ENCODE data around the gene MRPL4.
"Not testable (repeated sequence)": the region's sequence is repeated elsewhere in the genome, so short reads cannot be mapped to it uniquely, and the experiment has no call there.

MRPL4 gene

DNA sequence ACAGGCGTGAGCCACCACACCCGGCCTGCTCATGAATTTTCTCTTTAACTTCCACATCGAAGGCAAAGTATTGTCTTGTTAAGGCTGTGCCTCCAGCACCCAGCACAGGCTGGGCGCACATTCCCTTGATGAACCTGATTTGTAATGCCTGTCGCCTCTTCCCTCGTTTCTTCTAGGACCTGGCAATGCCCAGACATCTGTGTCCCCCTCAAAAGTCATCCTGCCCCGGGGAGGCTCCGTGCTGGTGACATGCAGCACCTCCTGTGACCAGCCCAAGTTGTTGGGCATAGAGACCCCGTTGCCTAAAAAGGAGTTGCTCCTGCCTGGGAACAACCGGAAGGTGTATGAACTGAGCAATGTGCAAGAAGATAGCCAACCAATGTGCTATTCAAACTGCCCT is 22.6 kb downstream of the MRPL4 start:
- H3K36me3 ChIP-seq (ENCODE audit: control insufficient read depth, insufficient read depth, low read length) = no peaks in the 10 kb centered on the region
- H3K27ac ChIP-seq (ENCODE audit: insufficient read depth, low read depth, low read length, poor library complexity, severe bottlenecking) = no peak overlapping the region
- no peaks in the 10 kb centered on the region for H3K9me3 ChIP-seq (ENCODE audit: control insufficient read depth, low read length)
- H3K27me3 ChIP-seq (ENCODE audit: control insufficient read depth, insufficient read depth, low read length, poor library complexity, severe bottlenecking) = peaks cover 32% of the 10 kb centered on the region
- H3K4me1 ChIP-seq (ENCODE audit: control insufficient read depth, insufficient read depth, low read length) = no peaks in the 10 kb centered on the region
- no peak overlapping the region for H3K4me3 ChIP-seq (ENCODE audit: insufficient read depth, low read depth, low read length)
- 90 to 92% methylated on average over 10 of the region's 10 CpGs for WGBS, 2 experiments

DNA sequence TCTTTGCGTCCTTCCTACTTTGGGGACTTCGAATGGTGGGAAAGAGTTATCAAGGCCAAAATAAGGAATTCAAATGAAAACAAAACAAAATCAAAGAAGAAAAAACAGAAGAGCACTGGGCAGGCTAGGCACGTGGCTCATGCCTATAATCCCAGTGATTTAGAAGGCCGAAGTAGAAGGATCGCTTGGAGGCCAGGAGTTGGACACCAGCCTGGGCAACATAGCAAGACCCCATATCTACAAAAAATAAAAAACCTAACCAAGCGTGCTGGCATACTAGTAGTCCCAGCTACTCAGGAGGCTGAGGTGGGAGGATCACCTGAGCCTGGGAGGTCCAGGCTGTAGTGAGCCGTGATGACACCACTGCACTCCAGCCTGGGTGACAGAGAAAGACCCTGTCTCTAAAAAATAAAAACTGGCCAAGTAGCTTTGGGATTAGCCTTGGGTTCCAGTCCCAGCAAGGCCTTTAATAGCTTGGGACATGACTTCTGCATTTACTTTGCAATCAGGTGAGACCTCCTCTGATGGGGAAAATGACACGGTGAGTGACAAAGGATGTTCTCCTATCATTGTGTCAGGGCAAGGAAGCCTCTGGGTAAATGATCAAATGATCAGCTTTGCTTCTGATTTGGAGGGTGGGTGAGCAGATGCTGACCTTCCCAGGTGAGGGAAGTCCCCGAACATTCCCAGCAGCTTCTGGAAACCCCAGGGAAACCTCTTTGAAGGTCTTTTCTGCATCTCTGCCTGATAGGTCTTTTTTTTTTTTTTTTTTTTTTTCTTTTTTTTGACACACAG is 26.0 kb downstream of the MRPL4 start:
- 93% methylated on average over 8 to 9 of the region's 9 CpGs for WGBS, 2 experiments
- H3K27me3 ChIP-seq (ENCODE audit: control insufficient read depth, insufficient read depth, low read length, poor library complexity, severe bottlenecking) = no peaks in the 10 kb centered on the region
- no peaks in the 10 kb centered on the region for H3K9me3 ChIP-seq (ENCODE audit: control insufficient read depth, low read length)
- no peaks in the 10 kb centered on the region for H3K36me3 ChIP-seq (ENCODE audit: control insufficient read depth, insufficient read depth, low read length)
- H3K27ac ChIP-seq (ENCODE audit: insufficient read depth, low read depth, low read length, poor library complexity, severe bottlenecking) = no peak overlapping the region
- H3K4me3 ChIP-seq (ENCODE audit: insufficient read depth, low read depth, low read length) = no peak overlapping the region
- H3K4me1 ChIP-seq (ENCODE audit: control insufficient read depth, insufficient read depth, low read length) = no peaks in the 10 kb centered on the region

DNA sequence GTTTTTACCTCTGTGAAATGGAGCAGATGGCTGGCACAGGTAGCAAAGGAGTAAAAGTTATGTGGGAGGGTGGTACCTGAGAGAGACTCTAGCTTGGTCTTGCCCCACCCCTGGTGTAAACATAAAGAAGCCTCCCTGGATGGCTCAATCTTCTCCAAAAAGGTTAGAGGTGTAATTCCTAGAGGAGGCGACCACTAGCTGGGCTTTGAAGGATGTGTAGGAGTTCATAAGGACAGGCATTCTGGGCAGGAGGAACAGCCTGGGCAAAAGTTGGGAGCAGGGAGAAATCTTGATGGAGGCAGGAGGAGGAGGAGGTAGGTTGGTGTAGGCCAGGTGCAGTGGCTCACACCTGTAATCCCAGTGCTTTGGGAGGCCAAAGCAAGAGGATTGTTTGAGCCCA is 26.9 kb downstream of the MRPL4 start:
- Histone ChIP-seq H3K9me3 (ENCODE audit: control insufficient read depth, low read length) (no peaks in the 10 kb centered on the region), H3K4me1 (ENCODE audit: control insufficient read depth, insufficient read depth, low read length) (no peaks in the 10 kb centered on the region), H3K4me3 (ENCODE audit: insufficient read depth, low read depth, low read length) (no peak overlapping the region), H3K36me3 (ENCODE audit: control insufficient read depth, insufficient read depth, low read length) (no peaks in the 10 kb centered on the region), H3K27ac (ENCODE audit: insufficient read depth, low read depth, low read length, poor library complexity, severe bottlenecking) (no peak overlapping the region), H3K27me3 (ENCODE audit: control insufficient read depth, insufficient read depth, low read length, poor library complexity, severe bottlenecking) (no peaks in the 10 kb centered on the region)
- whole genome bisulfite sequencing, 2 experiments = 91 to 94% methylated on average over 1 of the region's 1 CpG

DNA sequence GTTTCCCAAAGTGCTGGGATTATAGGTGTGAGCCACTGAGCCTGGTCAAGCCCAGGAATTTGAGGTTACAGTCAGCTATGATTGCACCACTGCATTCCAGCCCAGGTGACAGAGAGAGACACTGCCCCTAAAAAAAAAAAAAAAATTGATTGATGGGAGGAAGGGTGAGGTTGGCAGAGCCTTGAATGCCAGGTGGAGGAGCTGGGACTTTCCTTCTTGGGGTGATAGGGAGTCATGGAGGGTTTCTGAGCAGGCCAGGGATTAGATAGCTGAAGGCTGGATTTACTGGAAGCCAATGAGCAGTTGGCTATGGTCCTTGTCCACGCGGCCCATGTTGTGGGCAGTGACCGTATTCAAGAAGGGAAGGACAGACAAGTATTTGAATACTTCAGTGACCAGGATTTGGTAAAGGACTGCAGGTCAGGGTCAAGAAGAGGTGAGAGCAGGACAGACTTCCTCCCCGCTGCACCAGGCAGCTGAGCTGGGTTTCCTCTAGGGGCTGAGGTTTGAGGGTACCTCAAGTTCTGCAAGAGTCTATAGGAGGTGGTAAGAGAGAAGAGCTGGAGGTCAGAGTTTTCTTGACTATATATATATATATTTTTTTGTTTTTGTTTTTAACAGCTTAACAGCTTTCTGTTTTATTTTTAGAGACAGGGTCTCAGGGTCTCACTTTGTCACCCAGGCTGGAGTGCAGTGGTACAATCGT is 27.9 kb downstream of the MRPL4 start:
- H3K36me3 ChIP-seq (ENCODE audit: control insufficient read depth, insufficient read depth, low read length) = no peaks in the 10 kb centered on the region
- WGBS, 2 experiments = 88 to 91% methylated on average over 5 of the region's 5 CpGs
- H3K4me3 ChIP-seq (ENCODE audit: insufficient read depth, low read depth, low read length) = no peak overlapping the region
- no peak overlapping the region for H3K27ac ChIP-seq (ENCODE audit: insufficient read depth, low read depth, low read length, poor library complexity, severe bottlenecking)
- no peaks in the 10 kb centered on the region for H3K9me3 ChIP-seq (ENCODE audit: control insufficient read depth, low read length)
- H3K4me1 ChIP-seq (ENCODE audit: control insufficient read depth, insufficient read depth, low read length) = no peaks in the 10 kb centered on the region
- no peaks in the 10 kb centered on the region for H3K27me3 ChIP-seq (ENCODE audit: control insufficient read depth, insufficient read depth, low read length, poor library complexity, severe bottlenecking)

DNA sequence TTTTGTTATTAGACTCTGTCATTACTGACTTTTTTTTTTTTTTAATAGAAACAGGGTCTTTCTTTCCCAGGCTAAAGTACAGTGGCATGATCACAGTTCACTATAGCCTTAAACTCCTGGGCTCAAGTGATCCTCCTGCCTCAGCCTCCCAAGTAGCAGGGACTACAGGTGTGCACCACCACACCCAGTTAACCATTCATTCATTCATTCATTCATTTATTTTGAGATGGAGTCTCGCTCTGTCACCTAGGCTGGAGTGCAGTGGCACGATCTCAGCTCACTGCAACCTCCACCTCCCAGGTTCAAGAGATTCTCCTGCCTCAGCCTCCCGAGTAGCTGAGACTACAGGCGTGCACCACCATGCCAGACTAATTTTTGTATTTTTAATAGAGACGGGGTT is 30.0 kb downstream of the MRPL4 start:
- H3K9me3 ChIP-seq (ENCODE audit: control insufficient read depth, low read length); H3K4me3 ChIP-seq (ENCODE audit: insufficient read depth, low read depth, low read length); H3K27ac ChIP-seq (ENCODE audit: insufficient read depth, low read depth, low read length, poor library complexity, severe bottlenecking); H3K36me3 ChIP-seq (ENCODE audit: control insufficient read depth, insufficient read depth, low read length); H3K4me1 ChIP-seq (ENCODE audit: control insufficient read depth, insufficient read depth, low read length): not testable (repeated sequence)
- WGBS, 2 experiments = 89 to 92% methylated on average over 5 of the region's 5 CpGs
- peaks cover 13% of the 10 kb centered on the region for H3K27me3 ChIP-seq (ENCODE audit: control insufficient read depth, insufficient read depth, low read length, poor library complexity, severe bottlenecking)

DNA sequence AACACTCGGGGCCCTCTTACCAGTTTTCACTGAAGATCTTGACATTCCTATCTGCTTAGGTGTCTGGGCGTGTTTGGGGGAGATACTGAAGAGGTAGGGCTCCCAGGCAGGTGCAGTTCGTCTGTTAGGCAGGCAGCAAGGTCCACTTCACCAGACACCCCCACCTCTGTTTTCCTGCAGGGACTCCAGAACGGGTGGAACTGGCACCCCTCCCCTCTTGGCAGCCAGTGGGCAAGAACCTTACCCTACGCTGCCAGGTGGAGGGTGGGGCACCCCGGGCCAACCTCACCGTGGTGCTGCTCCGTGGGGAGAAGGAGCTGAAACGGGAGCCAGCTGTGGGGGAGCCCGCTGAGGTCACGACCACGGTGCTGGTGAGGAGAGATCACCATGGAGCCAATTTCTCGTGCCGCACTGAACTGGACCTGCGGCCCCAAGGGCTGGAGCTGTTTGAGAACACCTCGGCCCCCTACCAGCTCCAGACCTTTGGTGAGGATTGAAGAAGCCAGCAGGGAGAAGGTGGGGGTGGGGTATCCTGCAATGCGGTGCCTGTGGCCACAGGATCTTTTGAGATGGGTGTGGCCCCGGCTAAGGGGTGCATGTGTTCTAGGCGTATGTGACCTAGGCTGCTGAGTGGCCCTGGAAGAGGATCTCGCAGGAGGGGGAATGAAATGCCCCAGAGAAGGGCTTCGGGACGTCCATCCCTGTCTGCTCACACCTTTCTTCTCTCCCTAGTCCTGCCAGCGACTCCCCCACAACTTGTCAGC is 31.5 kb downstream of the MRPL4 start:
- no peaks in the 10 kb centered on the region for H3K36me3 ChIP-seq (ENCODE audit: control insufficient read depth, insufficient read depth, low read length)
- WGBS, 2 experiments = 84 to 87% methylated on average over 23 of the region's 23 CpGs

DNA sequence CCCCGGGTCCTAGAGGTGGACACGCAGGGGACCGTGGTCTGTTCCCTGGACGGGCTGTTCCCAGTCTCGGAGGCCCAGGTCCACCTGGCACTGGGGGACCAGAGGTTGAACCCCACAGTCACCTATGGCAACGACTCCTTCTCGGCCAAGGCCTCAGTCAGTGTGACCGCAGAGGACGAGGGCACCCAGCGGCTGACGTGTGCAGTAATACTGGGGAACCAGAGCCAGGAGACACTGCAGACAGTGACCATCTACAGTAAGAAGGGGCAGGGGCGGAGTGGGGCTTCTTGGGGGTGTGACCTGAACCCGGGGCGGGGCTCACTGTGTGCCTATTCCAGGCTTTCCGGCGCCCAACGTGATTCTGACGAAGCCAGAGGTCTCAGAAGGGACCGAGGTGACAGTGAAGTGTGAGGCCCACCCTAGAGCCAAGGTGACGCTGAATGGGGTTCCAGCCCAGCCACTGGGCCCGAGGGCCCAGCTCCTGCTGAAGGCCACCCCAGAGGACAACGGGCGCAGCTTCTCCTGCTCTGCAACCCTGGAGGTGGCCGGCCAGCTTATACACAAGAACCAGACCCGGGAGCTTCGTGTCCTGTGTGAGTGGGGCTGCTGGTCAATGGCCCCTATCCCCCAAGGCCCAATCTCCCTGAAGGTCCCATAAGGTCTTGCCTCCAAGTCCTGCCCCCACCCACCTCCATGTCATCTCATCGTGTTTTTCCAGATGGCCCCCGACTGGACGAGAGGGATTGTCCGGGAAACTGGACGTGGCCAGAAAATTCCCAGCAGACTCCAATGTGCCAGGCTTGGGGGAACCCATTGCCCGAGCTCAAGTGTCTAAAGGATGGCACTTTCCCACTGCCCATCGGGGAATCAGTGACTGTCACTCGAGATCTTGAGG is 32.3 kb downstream of the MRPL4 start:
- Histone ChIP-seq H3K36me3 (ENCODE audit: control insufficient read depth, insufficient read depth, low read length) (no peaks in the 10 kb centered on the region), H3K27me3 (ENCODE audit: control insufficient read depth, insufficient read depth, low read length, poor library complexity, severe bottlenecking) (peaks cover 36% of the 10 kb centered on the region), H3K4me1 (ENCODE audit: control insufficient read depth, insufficient read depth, low read length) (peaks cover 4% of the 10 kb centered on the region), H3K9me3 (ENCODE audit: control insufficient read depth, low read length) (no peaks in the 10 kb centered on the region), H3K4me3 (ENCODE audit: insufficient read depth, low read depth, low read length) (no peak overlapping the region), H3K27ac (ENCODE audit: insufficient read depth, low read depth, low read length, poor library complexity, severe bottlenecking) (no peak overlapping the region)
- 94% methylated on average over 34 of the region's 34 CpGs for WGBS, 2 experiments

More for the DNA sequence above, 31.5 kb downstream of the MRPL4 start:
- H3K9me3 ChIP-seq (ENCODE audit: control insufficient read depth, low read length) = no peaks in the 10 kb centered on the region
- peaks cover 4% of the 10 kb centered on the region for H3K4me1 ChIP-seq (ENCODE audit: control insufficient read depth, insufficient read depth, low read length)
- H3K4me3 ChIP-seq (ENCODE audit: insufficient read depth, low read depth, low read length) = no peak overlapping the region
- H3K27ac ChIP-seq (ENCODE audit: insufficient read depth, low read depth, low read length, poor library complexity, severe bottlenecking) = no peak overlapping the region
- peaks cover 28% of the 10 kb centered on the region for H3K27me3 ChIP-seq (ENCODE audit: control insufficient read depth, insufficient read depth, low read length, poor library complexity, severe bottlenecking)

DNA sequence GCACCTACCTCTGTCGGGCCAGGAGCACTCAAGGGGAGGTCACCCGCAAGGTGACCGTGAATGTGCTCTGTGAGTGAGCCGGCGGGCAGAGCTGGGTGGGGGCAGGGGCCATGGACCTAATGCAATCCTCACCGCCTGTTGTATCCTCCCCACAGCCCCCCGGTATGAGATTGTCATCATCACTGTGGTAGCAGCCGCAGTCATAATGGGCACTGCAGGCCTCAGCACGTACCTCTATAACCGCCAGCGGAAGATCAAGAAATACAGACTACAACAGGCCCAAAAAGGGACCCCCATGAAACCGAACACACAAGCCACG is 32.9 kb downstream of the MRPL4 start:
- no peak overlapping the region for H3K4me3 ChIP-seq (ENCODE audit: insufficient read depth, low read depth, low read length)
- H3K27ac ChIP-seq (ENCODE audit: insufficient read depth, low read depth, low read length, poor library complexity, severe bottlenecking) = no peak overlapping the region
- peaks cover 5% of the 10 kb centered on the region for H3K4me1 ChIP-seq (ENCODE audit: control insufficient read depth, insufficient read depth, low read length)
- peaks cover 42% of the 10 kb centered on the region for H3K27me3 ChIP-seq (ENCODE audit: control insufficient read depth, insufficient read depth, low read length, poor library complexity, severe bottlenecking)
- 94 to 95% methylated on average over 13 of the region's 13 CpGs for WGBS, 2 experiments
- no peaks in the 10 kb centered on the region for H3K36me3 ChIP-seq (ENCODE audit: control insufficient read depth, insufficient read depth, low read length)
- no peaks in the 10 kb centered on the region for H3K9me3 ChIP-seq (ENCODE audit: control insufficient read depth, low read length)

DNA sequence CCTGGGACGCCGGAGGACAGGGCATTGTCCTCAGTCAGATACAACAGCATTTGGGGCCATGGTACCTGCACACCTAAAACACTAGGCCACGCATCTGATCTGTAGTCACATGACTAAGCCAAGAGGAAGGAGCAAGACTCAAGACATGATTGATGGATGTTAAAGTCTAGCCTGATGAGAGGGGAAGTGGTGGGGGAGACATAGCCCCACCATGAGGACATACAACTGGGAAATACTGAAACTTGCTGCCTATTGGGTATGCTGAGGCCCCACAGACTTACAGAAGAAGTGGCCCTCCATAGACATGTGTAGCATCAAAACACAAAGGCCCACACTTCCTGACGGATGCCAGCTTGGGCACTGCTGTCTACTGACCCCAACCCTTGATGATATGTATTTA is 33.4 kb downstream of the MRPL4 start:
- H3K27me3 ChIP-seq (ENCODE audit: control insufficient read depth, insufficient read depth, low read length, poor library complexity, severe bottlenecking) = peaks cover 47% of the 10 kb centered on the region
- no peak overlapping the region for H3K4me3 ChIP-seq (ENCODE audit: insufficient read depth, low read depth, low read length)
- no peak overlapping the region for H3K27ac ChIP-seq (ENCODE audit: insufficient read depth, low read depth, low read length, poor library complexity, severe bottlenecking)
- 90 to 91% methylated on average over 4 of the region's 4 CpGs for WGBS, 2 experiments
- H3K4me1 ChIP-seq (ENCODE audit: control insufficient read depth, insufficient read depth, low read length) = peaks cover 9% of the 10 kb centered on the region
- H3K9me3 ChIP-seq (ENCODE audit: control insufficient read depth, low read length) = no peaks in the 10 kb centered on the region
- H3K36me3 ChIP-seq (ENCODE audit: control insufficient read depth, insufficient read depth, low read length) = no peaks in the 10 kb centered on the region
